ENCODE data around the gene SUSD3. TPM values are rescaled to one million over a fixed set of nuclear protein-coding genes. Genes with fewer than 3 reads are reported as not detected.

SUSD3 gene
- total and polyA plus RNA-seq, 3 experiments from 2014 or later, result 11.3 to 103 (median 12.3) TPM

DNA sequence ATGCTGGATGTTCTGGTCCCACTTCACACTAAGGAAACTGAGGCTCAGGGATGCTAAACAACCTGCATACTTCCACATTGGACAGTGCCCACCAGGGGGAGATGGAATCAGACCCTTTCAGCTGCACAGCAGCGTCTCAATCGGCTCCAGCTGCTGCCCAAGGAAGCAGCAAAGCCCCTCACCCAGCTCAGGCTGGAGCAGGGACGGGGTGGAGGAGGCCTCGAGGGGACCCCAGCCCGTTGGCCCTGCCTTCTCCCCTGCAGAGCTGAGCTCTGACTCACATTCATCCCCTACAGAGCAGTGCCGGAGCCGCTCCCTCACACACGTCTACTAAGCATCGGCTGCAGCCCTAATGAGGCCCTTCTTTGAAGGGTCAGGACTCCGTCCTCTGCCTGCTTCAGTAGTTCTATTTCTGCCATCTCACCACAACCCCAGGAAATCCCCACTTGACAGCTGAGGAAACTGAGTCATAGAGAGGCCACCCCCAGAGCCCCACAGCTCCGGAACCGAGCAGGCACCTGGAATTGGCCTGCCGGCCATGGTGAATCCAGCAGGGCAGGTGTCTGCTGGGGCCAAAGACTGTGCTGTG is 21.5 kb upstream of the SUSD3 start:
- peaks cover 20% of the 10 kb centered on the region for H3K36me3 ChIP-seq (ENCODE audit: insufficient read depth, low read length)
- H3K9me3 ChIP-seq (ENCODE audit: low read length), result no peaks in the 10 kb centered on the region
- no peak overlapping the region for H3K27ac ChIP-seq (ENCODE audit: low read depth, low read length)
- CTCF ChIA-PET, result interaction anchor here (1.0 to 1.7 kb wide), 8 partner anchors 9 to 266 kb away, joined by 3 to 5 read pairs (median 4); no protein-coding TSS in a partner anchor
- peaks cover 0 to 6% of the 10 kb centered on the region in 2 donors for H3K27me3 Mint-ChIP-seq
- peaks cover 0 to 51% (median 3%) of the 10 kb centered on the region in 3 donors for H3K36me3 Mint-ChIP-seq
- H3K27ac Mint-ChIP-seq, result peak overlapping the region in 6 of 8 donors; percentile 36 to 79 (median 67)
- H3K27me3 ChIP-seq (ENCODE audit: insufficient read depth, low read length, poor library complexity, severe bottlenecking), result no peaks in the 10 kb centered on the region
- H3K4me1 Mint-ChIP-seq, result peaks cover 33 to 78% (median 36%) of the 10 kb centered on the region in 3 donors
- no peak for DNase-seq
- no peaks in the 10 kb centered on the region for H3K9me3 Mint-ChIP-seq
- peak overlapping the region in 2 of 7 donors; percentile 33 to 52 for H3K4me3 Mint-ChIP-seq
- H3K4me3 ChIP-seq (ENCODE audit: low read length), result no peak overlapping the region
- peaks cover 32% of the 10 kb centered on the region for H3K4me1 ChIP-seq (ENCODE audit: insufficient read depth, low read length)
- POLR2A ChIA-PET, result interaction anchor here (1.2 to 2.0 kb wide), 5 partner anchors 9 to 48 kb away, joined by 3 to 12 read pairs (median 3); no protein-coding TSS in a partner anchor

DNA sequence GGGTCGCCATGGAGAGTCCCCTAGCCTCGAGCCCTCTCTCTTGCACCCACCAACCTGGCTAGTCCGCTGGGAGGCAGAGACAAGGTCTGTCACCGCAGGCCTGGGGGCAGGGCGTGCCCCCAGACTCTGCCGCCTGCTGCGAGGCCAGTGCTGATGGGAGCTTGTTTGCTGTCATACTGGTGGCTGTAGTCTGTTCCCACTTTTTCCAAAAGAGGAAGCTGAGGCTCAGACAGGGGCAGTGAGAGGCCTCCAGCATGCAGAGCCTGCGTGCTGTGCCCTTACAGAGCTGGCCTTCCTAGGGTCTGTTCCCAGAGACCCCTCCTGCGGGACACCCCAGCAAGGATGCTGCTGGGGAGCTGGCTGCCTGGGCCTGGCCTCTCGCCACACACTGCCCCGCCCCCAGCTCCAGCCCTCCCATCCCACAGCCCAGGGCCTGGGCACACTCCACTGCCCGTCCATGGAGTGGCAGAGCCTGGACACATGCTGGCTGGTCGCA is 21.0 kb upstream of the SUSD3 start:
- H3K4me1 ChIP-seq (ENCODE audit: insufficient read depth, low read length), result peaks cover 28% of the 10 kb centered on the region
- H3K27me3 ChIP-seq (ENCODE audit: insufficient read depth, low read length, poor library complexity, severe bottlenecking), result no peaks in the 10 kb centered on the region
- Mint-ChIP-seq H3K27ac (peak overlapping the region in 4 of 8 donors; percentile 19 to 87 (median 50)), H3K4me3 (no peak overlapping the region), H3K4me1 (peaks cover 31 to 76% (median 36%) of the 10 kb centered on the region in 3 donors), H3K9me3 (no peaks in the 10 kb centered on the region), H3K27me3 (peaks cover 0 to 6% of the 10 kb centered on the region in 2 donors), H3K36me3 (peaks cover 0 to 46% (median 3%) of the 10 kb centered on the region in 3 donors)
- DNase-seq, result no peak
- H3K36me3 ChIP-seq (ENCODE audit: insufficient read depth, low read length), result peaks cover 15% of the 10 kb centered on the region
- no peak overlapping the region for H3K27ac ChIP-seq (ENCODE audit: low read depth, low read length)
- POLR2A ChIA-PET, result interaction anchor here (1.2 to 2.0 kb wide), 5 partner anchors 9 to 48 kb away, joined by 3 to 12 read pairs (median 3); no protein-coding TSS in a partner anchor
- no peak overlapping the region for H3K4me3 ChIP-seq (ENCODE audit: low read length)
- H3K9me3 ChIP-seq (ENCODE audit: low read length), result no peaks in the 10 kb centered on the region
- CTCF ChIA-PET, result interaction anchor here (1.0 to 1.7 kb wide), 8 partner anchors 9 to 265 kb away, joined by 3 to 5 read pairs (median 4); no protein-coding TSS in a partner anchor

DNA sequence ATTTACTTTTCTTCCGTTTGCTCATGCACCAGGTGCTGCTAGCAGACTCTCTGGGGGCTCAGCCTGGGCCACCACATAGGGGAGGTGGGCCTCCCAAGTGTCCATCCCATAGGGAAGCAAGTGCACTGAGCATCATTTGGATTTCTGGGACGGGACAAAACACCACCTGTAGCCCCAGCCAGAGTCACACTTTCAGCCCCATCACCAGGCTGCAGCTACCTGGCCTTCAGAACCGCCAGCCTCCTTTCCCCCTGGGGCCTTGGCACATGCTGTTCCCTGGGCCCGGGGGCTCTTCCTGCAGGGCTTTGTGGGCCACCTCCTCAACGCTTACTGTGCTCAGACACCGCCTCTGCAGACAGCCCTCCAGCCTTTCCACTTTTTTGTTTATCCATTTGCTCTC is 19.6 kb upstream of the SUSD3 start:
- H3K36me3 Mint-ChIP-seq, result peaks cover 0 to 34% (median 0%) of the 10 kb centered on the region in 3 donors
- Histone ChIP-seq H3K4me1 (ENCODE audit: insufficient read depth, low read length) (peaks cover 37% of the 10 kb centered on the region), H3K36me3 (ENCODE audit: insufficient read depth, low read length) (peaks cover 4% of the 10 kb centered on the region), H3K9me3 (ENCODE audit: low read length) (no peaks in the 10 kb centered on the region), H3K27ac (ENCODE audit: low read depth, low read length) (no peak overlapping the region), H3K27me3 (ENCODE audit: insufficient read depth, low read length, poor library complexity, severe bottlenecking) (no peaks in the 10 kb centered on the region), H3K4me3 (ENCODE audit: low read length) (no peak overlapping the region)
- H3K4me3 Mint-ChIP-seq, result peak overlapping the region in 1 of 7 donors; percentile 6
- POLR2A ChIA-PET, result interaction anchor here (0.6 to 1.1 kb wide), 3 partner anchors 11 to 26 kb away, joined by 3 to 6 read pairs (median 3); no protein-coding TSS in a partner anchor
- CTCF ChIA-PET, result interaction anchor here (1.1 kb wide), 1 partner anchor 8 kb away, joined by 3 read pairs; no protein-coding TSS in a partner anchor
- H3K9me3 Mint-ChIP-seq, result no peaks in the 10 kb centered on the region
- peaks cover 34 to 80% (median 41%) of the 10 kb centered on the region in 3 donors for H3K4me1 Mint-ChIP-seq
- DNase-seq, result no peak
- peaks cover 0 to 6% of the 10 kb centered on the region in 2 donors for H3K27me3 Mint-ChIP-seq
- H3K27ac Mint-ChIP-seq, result peak overlapping the region in 6 of 8 donors; percentile 19 to 87 (median 72)

DNA sequence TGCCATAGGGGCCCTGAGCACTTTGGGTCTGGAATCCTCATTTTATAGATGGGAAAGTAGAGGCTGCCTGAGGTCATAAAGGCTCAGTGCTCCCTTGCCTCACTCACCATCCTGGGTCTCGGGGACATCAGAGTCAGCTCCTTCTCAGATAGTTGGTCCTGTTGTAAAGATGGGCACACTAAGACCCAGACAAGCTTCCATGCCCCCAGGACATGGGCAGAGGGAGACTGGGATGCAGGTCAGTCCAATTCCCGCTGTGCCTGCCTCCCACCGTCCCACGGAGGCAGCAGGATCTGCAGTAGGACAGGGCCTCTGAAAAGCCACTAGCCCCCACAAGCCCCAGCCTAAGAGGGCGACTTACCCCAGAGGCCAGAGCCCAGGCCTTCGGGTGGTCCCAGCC is 19.0 kb upstream of the SUSD3 start:
- CTCF ChIA-PET, result interaction anchor here (1.1 to 1.5 kb wide), 2 partner anchors 8 to 25 kb away, joined by 3 to 5 read pairs; no protein-coding TSS in a partner anchor
- no peak overlapping the region for H3K27ac ChIP-seq (ENCODE audit: low read depth, low read length)
- peak overlapping the region in 6 of 8 donors; percentile 19 to 87 (median 70) for H3K27ac Mint-ChIP-seq
- no peak overlapping the region for H3K4me3 Mint-ChIP-seq
- no peaks in the 10 kb centered on the region for H3K9me3 Mint-ChIP-seq
- no peak for DNase-seq
- H3K27me3 ChIP-seq (ENCODE audit: insufficient read depth, low read length, poor library complexity, severe bottlenecking), result no peaks in the 10 kb centered on the region
- no peaks in the 10 kb centered on the region for H3K9me3 ChIP-seq (ENCODE audit: low read length)
- H3K4me1 ChIP-seq (ENCODE audit: insufficient read depth, low read length), result peaks cover 40% of the 10 kb centered on the region
- H3K27me3 Mint-ChIP-seq, result peaks cover 0 to 6% of the 10 kb centered on the region in 2 donors
- H3K36me3 Mint-ChIP-seq, result peaks cover 0 to 28% (median 0%) of the 10 kb centered on the region in 3 donors
- POLR2A ChIA-PET, result interaction anchor here (1.0 to 1.1 kb wide), 2 partner anchors 20 to 25 kb away, joined by 3 to 6 read pairs; no protein-coding TSS in a partner anchor
- no peak overlapping the region for H3K4me3 ChIP-seq (ENCODE audit: low read length)
- H3K36me3 ChIP-seq (ENCODE audit: insufficient read depth, low read length), result no peaks in the 10 kb centered on the region
- peaks cover 33 to 76% (median 40%) of the 10 kb centered on the region in 3 donors for H3K4me1 Mint-ChIP-seq

DNA sequence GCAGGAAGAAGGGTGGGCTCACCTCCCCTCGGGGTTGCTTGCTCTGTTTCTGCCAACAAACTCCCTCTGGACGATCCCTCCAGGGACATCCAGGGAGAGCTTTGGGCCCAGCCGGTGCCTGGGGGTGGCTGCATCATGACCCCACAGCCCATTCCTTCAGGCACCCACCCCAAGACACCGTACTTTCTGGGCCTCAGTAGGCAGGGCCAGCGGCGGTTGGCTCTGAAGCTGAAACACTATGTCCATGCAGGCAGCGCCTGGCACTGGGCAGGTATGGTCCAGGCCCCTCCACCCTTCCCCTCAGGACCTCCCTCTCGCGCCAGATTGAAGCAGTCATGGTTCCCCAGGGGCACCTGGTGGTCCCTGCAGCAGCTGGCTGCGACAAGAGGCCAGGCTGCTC is 18.5 kb upstream of the SUSD3 start:
- no peaks in the 10 kb centered on the region for H3K27me3 ChIP-seq (ENCODE audit: insufficient read depth, low read length, poor library complexity, severe bottlenecking)
- peak overlapping the region in 4 of 8 donors; percentile 56 to 87 (median 68) for H3K27ac Mint-ChIP-seq
- peaks cover 33 to 75% (median 40%) of the 10 kb centered on the region in 3 donors for H3K4me1 Mint-ChIP-seq
- CTCF ChIA-PET, result interaction anchor here (1.4 to 1.5 kb wide), 2 partner anchors 13 to 24 kb away, joined by 4 to 5 read pairs; no protein-coding TSS in a partner anchor
- peaks cover 0 to 24% (median 0%) of the 10 kb centered on the region in 3 donors for H3K36me3 Mint-ChIP-seq
- POLR2A ChIA-PET, result interaction anchor here (0.7 to 1.4 kb wide), 2 partner anchors 15 to 25 kb away, joined by 3 read pairs; no protein-coding TSS in a partner anchor
- no peaks in the 10 kb centered on the region for H3K36me3 ChIP-seq (ENCODE audit: insufficient read depth, low read length)
- no peaks in the 10 kb centered on the region for H3K9me3 Mint-ChIP-seq
- peaks cover 40% of the 10 kb centered on the region for H3K4me1 ChIP-seq (ENCODE audit: insufficient read depth, low read length)
- peaks cover 0 to 6% of the 10 kb centered on the region in 2 donors for H3K27me3 Mint-ChIP-seq
- H3K9me3 ChIP-seq (ENCODE audit: low read length), result no peaks in the 10 kb centered on the region
- H3K4me3 Mint-ChIP-seq, result no peak overlapping the region
- no peak for DNase-seq
- no peak overlapping the region for H3K27ac ChIP-seq (ENCODE audit: low read depth, low read length)
- no peak overlapping the region for H3K4me3 ChIP-seq (ENCODE audit: low read length)

DNA sequence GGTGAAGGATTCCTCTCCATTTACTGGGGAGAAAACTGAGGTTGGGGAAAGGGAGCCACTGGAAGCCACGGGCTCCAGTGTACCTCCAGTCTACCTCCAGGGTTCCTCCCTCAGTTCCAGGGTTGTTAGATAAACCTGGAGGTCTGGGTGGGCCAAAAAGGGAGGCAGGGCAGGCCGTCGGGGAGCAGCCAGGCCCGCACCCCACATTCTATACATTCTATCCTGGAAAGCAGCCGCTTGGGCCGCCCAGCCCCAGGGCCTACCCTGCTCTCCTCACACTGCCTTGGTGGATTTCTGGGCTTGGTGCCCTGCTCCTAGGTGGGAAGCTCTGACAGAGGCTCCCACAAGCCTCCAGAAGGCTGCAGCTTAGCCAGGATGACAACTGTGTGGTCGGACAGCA is 18.1 kb upstream of the SUSD3 start:
- no peak for DNase-seq
- Histone ChIP-seq H3K4me3 (ENCODE audit: low read length) (no peak overlapping the region), H3K9me3 (ENCODE audit: low read length) (no peaks in the 10 kb centered on the region), H3K4me1 (ENCODE audit: insufficient read depth, low read length) (peaks cover 40% of the 10 kb centered on the region), H3K27ac (ENCODE audit: low read depth, low read length) (no peak overlapping the region), H3K27me3 (ENCODE audit: insufficient read depth, low read length, poor library complexity, severe bottlenecking) (no peaks in the 10 kb centered on the region), H3K36me3 (ENCODE audit: insufficient read depth, low read length) (no peaks in the 10 kb centered on the region)
- Mint-ChIP-seq H3K27me3 (peaks cover 0 to 6% of the 10 kb centered on the region in 2 donors), H3K36me3 (peaks cover 0 to 20% (median 0%) of the 10 kb centered on the region in 3 donors), H3K4me3 (no peak overlapping the region), H3K4me1 (peaks cover 33 to 74% (median 40%) of the 10 kb centered on the region in 3 donors), H3K27ac (peak overlapping the region in 5 of 8 donors; percentile 44 to 87 (median 72)), H3K9me3 (no peaks in the 10 kb centered on the region)
- ChIA-PET POLR2A (interaction anchor here (0.5 to 1.4 kb wide), 3 partner anchors 15 to 68 kb away, joined by 3 read pairs; no protein-coding TSS in a partner anchor), CTCF (interaction anchor here (1.2 to 1.5 kb wide), 3 partner anchors 12 to 24 kb away, joined by 3 to 5 read pairs (median 4); no protein-coding TSS in a partner anchor)

DNA sequence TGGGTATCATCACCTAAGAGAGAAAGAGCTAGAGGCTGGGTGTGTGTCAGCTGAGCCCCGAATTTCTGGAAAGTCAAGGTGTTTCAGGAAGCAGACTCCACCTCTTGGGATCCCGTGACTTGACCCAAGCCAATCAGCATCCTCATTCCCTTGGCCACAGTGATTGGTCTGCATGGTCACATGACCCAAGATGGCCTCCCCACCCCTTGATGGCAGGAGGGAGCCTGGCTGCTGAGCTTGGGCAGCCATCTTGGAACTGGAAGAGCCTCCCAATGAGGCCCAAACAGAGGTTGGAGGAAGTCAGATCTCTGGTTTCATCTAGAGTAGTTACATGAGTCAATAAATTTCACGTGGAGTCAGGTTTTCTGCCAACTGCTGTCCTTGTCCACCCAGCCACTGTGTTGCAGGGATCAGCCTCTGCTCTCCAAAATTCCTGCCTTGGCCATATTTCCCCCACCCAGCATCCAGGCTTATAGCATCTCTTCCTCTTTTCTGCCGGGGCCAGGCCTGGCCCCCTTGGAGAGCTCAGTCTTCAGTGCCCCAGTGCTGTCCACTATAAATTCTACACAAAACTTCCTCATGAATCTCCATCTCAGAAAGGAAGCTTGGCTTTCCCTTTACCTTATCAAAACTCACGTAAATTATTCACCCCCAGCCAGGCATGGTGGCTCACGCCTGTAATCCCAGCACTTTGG is 17.2 kb upstream of the SUSD3 start:
- CTCF ChIA-PET, result interaction anchor here (0.7 to 1.5 kb wide), 5 partner anchors 11 to 77 kb away, joined by 3 to 5 read pairs (median 4); no protein-coding TSS in a partner anchor
- POLR2A ChIA-PET, result interaction anchor here (0.5 to 1.5 kb wide), 7 partner anchors 11 to 68 kb away, joined by 3 to 10 read pairs (median 4); no protein-coding TSS in a partner anchor
- peaks cover 33 to 69% (median 38%) of the 10 kb centered on the region in 3 donors for H3K4me1 Mint-ChIP-seq
- H3K27ac Mint-ChIP-seq, result peak overlapping the region in 5 of 8 donors; percentile 60 to 87 (median 79)
- DNase-seq, result no peak
- Histone ChIP-seq H3K4me3 (ENCODE audit: low read length) (no peak overlapping the region), H3K4me1 (ENCODE audit: insufficient read depth, low read length) (peaks cover 40% of the 10 kb centered on the region), H3K27me3 (ENCODE audit: insufficient read depth, low read length, poor library complexity, severe bottlenecking) (no peaks in the 10 kb centered on the region), H3K36me3 (ENCODE audit: insufficient read depth, low read length) (no peaks in the 10 kb centered on the region), H3K27ac (ENCODE audit: low read depth, low read length) (no peak overlapping the region), H3K9me3 (ENCODE audit: low read length) (no peaks in the 10 kb centered on the region)
- peak overlapping the region in 1 of 7 donors; percentile 5 for H3K4me3 Mint-ChIP-seq
- H3K27me3 Mint-ChIP-seq, result peaks cover 0 to 6% of the 10 kb centered on the region in 2 donors
- H3K9me3 Mint-ChIP-seq, result no peaks in the 10 kb centered on the region
- H3K36me3 Mint-ChIP-seq, result peaks cover 0 to 11% (median 0%) of the 10 kb centered on the region in 3 donors

Data from CD8-positive, alpha-beta memory T cell (primary cell).